H9 (cell line): ENCODE results near the gene CCDC149. TPM values are rescaled to one million over a fixed set of nuclear protein-coding genes. Genes with fewer than 3 reads are reported as not detected.

Experiments used
- DNase-seq: peaks from one replicate; pipeline ENCODE4 v3.0.0-alpha.2; 2017
- H2AFZ ChIP-seq: one replicate; pipeline ENCODE4 v1.6.1; 2013; ENCODE audit warnings: mild to moderate bottlenecking, low read length, control low read depth, moderate library complexity
- H2AK5ac ChIP-seq: 2 replicates; pipeline ENCODE4 v1.6.1; 2013; ENCODE audit warnings: low read length, control low read depth, mixed read lengths; ENCODE audit not compliant: insufficient read length
- H2BK120ac ChIP-seq: one replicate; pipeline ENCODE4 v1.6.1; 2013; ENCODE audit warnings: low read depth, mild to moderate bottlenecking, low read length, control low read depth, inconsistent platforms; ENCODE audit not compliant: poor library complexity, severe bottlenecking
- H2BK12ac ChIP-seq: 2 replicates; pipeline ENCODE4 v1.6.1; 2013; ENCODE audit warnings: low read length, control low read depth, mixed read lengths, low read depth; ENCODE audit not compliant: insufficient read length
- H2BK15ac ChIP-seq: 2 replicates; pipeline ENCODE4 v1.6.1; 2013; ENCODE audit warnings: low read depth, low read length, control low read depth
- H2BK20ac ChIP-seq: one replicate; pipeline ENCODE4 v1.6.1; 2013; ENCODE audit warnings: low read depth, mild to moderate bottlenecking, low read length, control low read depth, inconsistent platforms; ENCODE audit not compliant: poor library complexity, severe bottlenecking
- H2BK5ac ChIP-seq: 2 replicates; pipeline ENCODE4 v1.6.1; 2013; ENCODE audit warnings: low read length, control low read depth, mixed read lengths; ENCODE audit not compliant: insufficient read length
- H3K14ac ChIP-seq: 2 replicates; pipeline ENCODE4 v1.6.1; 2013; ENCODE audit warnings: low read length, control low read depth; ENCODE audit not compliant: insufficient read depth
- H3K18ac ChIP-seq: 2 replicates; pipeline ENCODE4 v1.6.1; 2013; ENCODE audit warnings: low read depth, mild to moderate bottlenecking, mixed read lengths, low read length, control low read depth; ENCODE audit not compliant: insufficient read length
- H3K23ac ChIP-seq: 2 replicates; pipeline ENCODE4 v1.6.1; 2013; ENCODE audit warnings: low read length, control low read depth, mixed read lengths, low read depth; ENCODE audit not compliant: insufficient read length
- H3K23me2 ChIP-seq: 2 replicates; pipeline ENCODE4 v1.6.1; 2013; ENCODE audit warnings: low read depth, mild to moderate bottlenecking, mixed read lengths, low read length, control low read depth; ENCODE audit not compliant: insufficient read length, poor library complexity, severe bottlenecking
- H3K27ac ChIP-seq: 2 replicates; pipeline ENCODE4 v1.5.1; 2013; ENCODE audit warnings: low read length, control low read depth, mixed read lengths, low read depth; ENCODE audit not compliant: insufficient read length
- H3K27me3 ChIP-seq: 2 replicates; pipeline ENCODE4 v1.6.1; 2013; ENCODE audit warnings: low read length, control low read depth, inconsistent platforms; ENCODE audit not compliant: insufficient read depth
- H3K4ac ChIP-seq: 2 replicates; pipeline ENCODE4 v1.6.1; 2013; ENCODE audit warnings: low read depth, mild to moderate bottlenecking, control low read depth, inconsistent platforms, low read length, moderate library complexity
- H3K4me1 ChIP-seq: 2 replicates; pipeline ENCODE4 v1.6.1; 2013; ENCODE audit warnings: low read length, control low read depth, inconsistent platforms; ENCODE audit not compliant: insufficient read depth
- H3K4me2 ChIP-seq: 2 replicates; pipeline ENCODE4 v1.6.1; 2013; ENCODE audit warnings: low read length, control low read depth, mixed read lengths; ENCODE audit not compliant: insufficient read length, insufficient read depth
- H3K56ac ChIP-seq: 2 replicates; pipeline ENCODE4 v1.6.1; 2013; ENCODE audit warnings: low read depth, mild to moderate bottlenecking, mixed read lengths, low read length, control low read depth; ENCODE audit not compliant: insufficient read length
- H3K79me1 ChIP-seq: 2 replicates; pipeline ENCODE4 v1.6.1; 2013; ENCODE audit warnings: low read depth, mild to moderate bottlenecking, moderate library complexity, low read length, control low read depth, inconsistent platforms; ENCODE audit not compliant: insufficient read depth, poor library complexity, severe bottlenecking
- H3K79me2 ChIP-seq: 2 replicates; pipeline ENCODE4 v1.6.1; 2013; ENCODE audit warnings: low read length, control low read depth, inconsistent platforms; ENCODE audit not compliant: insufficient read depth
- H3K9ac ChIP-seq: 2 replicates; pipeline ENCODE4 v1.6.1; 2013; ENCODE audit warnings: low read length, control low read depth, mixed read lengths; ENCODE audit not compliant: insufficient read length; ENCODE audit errors: extremely low read depth
- H3K9me3 ChIP-seq: one replicate; pipeline ENCODE4 v1.6.1; 2013; ENCODE audit warnings: low read depth, low read length, inconsistent platforms; ENCODE audit not compliant: control insufficient read depth
- H3T11ph ChIP-seq: one replicate; pipeline ENCODE4 v1.6.1; 2013; ENCODE audit warnings: mild to moderate bottlenecking, low read length, control low read depth, inconsistent platforms
- H4K20me1 ChIP-seq: one replicate; pipeline ENCODE4 v1.6.1; 2013; ENCODE audit not compliant: control insufficient read depth, insufficient read length, insufficient read depth
- H4K5ac ChIP-seq: 2 replicates; pipeline ENCODE4 v1.6.1; 2013; ENCODE audit warnings: low read depth, mild to moderate bottlenecking, mixed read lengths, low read length, control low read depth; ENCODE audit not compliant: insufficient read length
- H4K8ac ChIP-seq: replicated peaks from 2 replicates; pipeline ENCODE4 v1.6.1; 2013; ENCODE audit warnings: low read length, control low read depth, mixed read lengths, low read depth; ENCODE audit not compliant: insufficient read length
- H4K91ac ChIP-seq: 2 replicates; pipeline ENCODE4 v1.6.1; 2013; ENCODE audit warnings: low read depth, mild to moderate bottlenecking, moderate library complexity, mixed read lengths, low read length, control low read depth; ENCODE audit not compliant: insufficient read length
- H3K27ac Mint-ChIP-seq, 3 experiments: 2 replicates in 2 of 3; 3 replicates in 1 of 3; pipeline ENCODE4 v1.8.0; 2020 to 2021; ENCODE audit warnings: mixed read lengths in 3 of 3, mild to moderate bottlenecking in 1 of 3, moderate library complexity in 1 of 3
- H3K27me3 Mint-ChIP-seq: 2 replicates; pipeline ENCODE4 v1.8.0; 2021; ENCODE audit warnings: low read depth, mild to moderate bottlenecking, moderate library complexity, mixed read lengths
- H3K36me3 Mint-ChIP-seq, 3 experiments: 2 replicates in 2 of 3; 3 replicates in 1 of 3; pipeline ENCODE4 v1.8.0; 2020 to 2021; ENCODE audit warnings: low read depth in 3 of 3, mixed read lengths in 3 of 3; ENCODE audit not compliant: insufficient read depth in 1 of 3
- H3K4me1 Mint-ChIP-seq, 2 experiments: 2 replicates each; pipeline ENCODE4 v1.8.0; 2020; ENCODE audit warnings: mixed read lengths in 2 of 2
- H3K4me3 Mint-ChIP-seq, 2 experiments: 2 replicates in 1 of 2; 3 replicates in 1 of 2; pipeline ENCODE4 v1.8.0; 2020 to 2021; ENCODE audit warnings: mild to moderate bottlenecking in 2 of 2, mixed read lengths in 2 of 2, moderate library complexity in 1 of 2
- H3K9me3 Mint-ChIP-seq, 2 experiments: 2 replicates in 1 of 2; 3 replicates in 1 of 2; pipeline ENCODE4 v1.8.0; 2020; ENCODE audit warnings: mild to moderate bottlenecking in 2 of 2, mixed read lengths in 2 of 2, moderate library complexity in 1 of 2
- WGBS: extraction: QIAGEN DNeasy Blood & Tissue Kit; methylation state at CpG from one replicate; pipeline ENCODE4 v1.1.7; 2013; ENCODE audit warnings: missing lambda C conversion rate, low lambda C conversion rate, mixed read lengths; ENCODE audit not compliant: insufficient read length; ENCODE audit errors: extremely low coverage; 5-methylcytosine and 5-hydroxymethylcytosine counted together
- total RNA-seq: library from RNA; stranded (reverse); gene quantifications from 2 replicates; pipeline ENCODE4 v1.2.1, GENCODE V29; 2021
- TF ChIP-seq, protein P1 (sequence below): fragments of 200-600 bp; sonication (generic); conservative IDR thresholded peaks from 3 replicates; pipeline ENCODE4 v1.8.0; 2021; ENCODE audit warnings: antibody characterized with exemption, mild to moderate bottlenecking

CCDC149 gene
- total RNA-seq, 1 experiment from 2014 or later, result 4.5 TPM

- H3K18ac ChIP-seq, result no peak overlapping the region
- no peak overlapping the region for H3K4ac ChIP-seq
- H3T11ph ChIP-seq, result no peak overlapping the region
- Mint-ChIP-seq H3K9me3 (peaks cover 0 to 4% of the 10 kb centered on the region in 2 experiments; a peak in 1 of 5 replicates), H3K27me3 (peaks cover 55% of the 10 kb centered on the region), H3K36me3 (no peaks in the 10 kb centered on the region), H3K4me3 (no peak overlapping the region; a peak in 1 of 5 replicates), H3K4me1 (peaks cover 19 to 22% of the 10 kb centered on the region in 2 experiments), H3K27ac (no peak overlapping the region)
- H2AK5ac ChIP-seq, result no peak overlapping the region
- no peak overlapping the region for H3K14ac ChIP-seq
- no peak for DNase-seq
- no peak overlapping the region for H2BK5ac ChIP-seq
- H3K9me3 ChIP-seq, result no peaks in the 10 kb centered on the region
- no peak overlapping the region for H4K5ac ChIP-seq
- no peak overlapping the region for H3K9ac ChIP-seq
- no peak overlapping the region for H2AFZ ChIP-seq
- TF ChIP-seq, protein P1, sequence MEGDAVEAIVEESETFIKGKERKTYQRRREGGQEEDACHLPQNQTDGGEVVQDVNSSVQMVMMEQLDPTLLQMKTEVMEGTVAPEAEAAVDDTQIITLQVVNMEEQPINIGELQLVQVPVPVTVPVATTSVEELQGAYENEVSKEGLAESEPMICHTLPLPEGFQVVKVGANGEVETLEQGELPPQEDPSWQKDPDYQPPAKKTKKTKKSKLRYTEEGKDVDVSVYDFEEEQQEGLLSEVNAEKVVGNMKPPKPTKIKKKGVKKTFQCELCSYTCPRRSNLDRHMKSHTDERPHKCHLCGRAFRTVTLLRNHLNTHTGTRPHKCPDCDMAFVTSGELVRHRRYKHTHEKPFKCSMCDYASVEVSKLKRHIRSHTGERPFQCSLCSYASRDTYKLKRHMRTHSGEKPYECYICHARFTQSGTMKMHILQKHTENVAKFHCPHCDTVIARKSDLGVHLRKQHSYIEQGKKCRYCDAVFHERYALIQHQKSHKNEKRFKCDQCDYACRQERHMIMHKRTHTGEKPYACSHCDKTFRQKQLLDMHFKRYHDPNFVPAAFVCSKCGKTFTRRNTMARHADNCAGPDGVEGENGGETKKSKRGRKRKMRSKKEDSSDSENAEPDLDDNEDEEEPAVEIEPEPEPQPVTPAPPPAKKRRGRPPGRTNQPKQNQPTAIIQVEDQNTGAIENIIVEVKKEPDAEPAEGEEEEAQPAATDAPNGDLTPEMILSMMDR, result no peak
- no peak overlapping the region for H3K27ac ChIP-seq
- no peaks in the 10 kb centered on the region for H3K4me1 ChIP-seq
- H2BK15ac ChIP-seq, result no peak overlapping the region
- H3K27me3 ChIP-seq, result peaks cover 10% of the 10 kb centered on the region; the same call in 1 of the 2 replicates
- no peak overlapping the region for H2BK20ac ChIP-seq
- H3K79me2 ChIP-seq, result no peaks in the 10 kb centered on the region
- H2BK120ac ChIP-seq, result no peak overlapping the region
- WGBS, result no CpG with 5 or more reads among the region's 10 CpGs
- no peak overlapping the region for H4K91ac ChIP-seq
- H3K79me1 ChIP-seq, result no peaks in the 10 kb centered on the region
- no peak overlapping the region for H3K56ac ChIP-seq
- peaks cover 6% of the 10 kb centered on the region for H3K23me2 ChIP-seq
- no peak overlapping the region for H3K23ac ChIP-seq
- H3K4me2 ChIP-seq, result no peak overlapping the region
- H2BK12ac ChIP-seq, result no peak overlapping the region
- H4K20me1 ChIP-seq, result no peaks in the 10 kb centered on the region
- no peak overlapping the region for H4K8ac ChIP-seq
These were observed 118.4 kb downstream of the CCDC149 start for GRCh38 chr4:24794480-24794879.
